GM19025 (cell line): ENCODE data around the gene HLF.

ENCODE experiments used
- ATAC-seq: cut with Tn5 transposase; IDR thresholded peaks from one replicate; pipeline ENCODE4 v1.9.1; 2021; ENCODE audit warnings: mild to moderate bottlenecking, low read depth, moderate library complexity; ENCODE audit not compliant: unreplicated experiment

The HLF gene

GRCh38 chr17:55249861-55250260 lies 14.9 kb upstream of the HLF start:
- ATAC-seq = no peak

GRCh38 chr17:55254375-55254774 lies 10.4 kb upstream of the HLF start:
- ATAC-seq = no peak

GRCh38 chr17:55258578-55259135 lies 6.1 kb upstream of the HLF start:
- ATAC-seq = no peak

DNA sequence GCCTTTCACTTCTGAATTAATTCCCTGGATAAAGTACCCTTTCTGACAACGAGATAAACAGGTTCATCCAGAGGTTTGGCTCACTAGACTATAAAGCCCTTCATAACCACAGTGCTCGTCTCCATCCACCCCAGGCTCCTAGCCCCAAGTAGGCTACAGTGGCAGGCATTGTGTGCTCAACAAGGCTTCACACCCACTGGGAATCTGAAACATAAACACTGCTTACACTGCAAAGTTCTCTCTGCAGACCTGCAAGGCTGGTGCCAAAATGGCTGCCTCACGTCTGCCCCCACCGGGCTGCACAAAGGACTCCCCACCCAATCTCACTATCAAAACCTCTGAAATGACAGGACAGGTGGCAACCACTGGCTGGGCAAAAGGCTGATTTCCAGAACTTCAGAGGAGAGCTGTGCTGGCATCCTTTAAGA lies 5.1 kb upstream of the HLF start:
- no peak for ATAC-seq

DNA sequence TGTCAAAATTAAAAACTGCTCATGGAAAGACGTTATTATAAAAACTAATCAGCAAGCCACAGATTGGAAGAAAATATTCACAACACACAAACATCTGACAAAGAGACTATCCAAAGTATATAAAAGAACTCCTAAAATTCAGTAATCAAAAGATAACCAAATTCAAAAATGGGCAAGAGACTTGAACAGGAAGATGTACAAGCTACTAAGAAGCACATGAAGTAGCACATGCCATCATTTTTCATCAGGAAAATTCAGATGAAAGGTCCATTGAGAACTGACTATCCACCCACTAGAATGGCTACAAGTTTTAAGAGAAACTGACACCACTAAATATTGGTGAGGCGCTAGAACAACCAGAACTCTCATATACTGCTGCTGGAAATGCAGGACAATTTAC lies 3.4 kb upstream of the HLF start:
- ATAC-seq = no peak

DNA sequence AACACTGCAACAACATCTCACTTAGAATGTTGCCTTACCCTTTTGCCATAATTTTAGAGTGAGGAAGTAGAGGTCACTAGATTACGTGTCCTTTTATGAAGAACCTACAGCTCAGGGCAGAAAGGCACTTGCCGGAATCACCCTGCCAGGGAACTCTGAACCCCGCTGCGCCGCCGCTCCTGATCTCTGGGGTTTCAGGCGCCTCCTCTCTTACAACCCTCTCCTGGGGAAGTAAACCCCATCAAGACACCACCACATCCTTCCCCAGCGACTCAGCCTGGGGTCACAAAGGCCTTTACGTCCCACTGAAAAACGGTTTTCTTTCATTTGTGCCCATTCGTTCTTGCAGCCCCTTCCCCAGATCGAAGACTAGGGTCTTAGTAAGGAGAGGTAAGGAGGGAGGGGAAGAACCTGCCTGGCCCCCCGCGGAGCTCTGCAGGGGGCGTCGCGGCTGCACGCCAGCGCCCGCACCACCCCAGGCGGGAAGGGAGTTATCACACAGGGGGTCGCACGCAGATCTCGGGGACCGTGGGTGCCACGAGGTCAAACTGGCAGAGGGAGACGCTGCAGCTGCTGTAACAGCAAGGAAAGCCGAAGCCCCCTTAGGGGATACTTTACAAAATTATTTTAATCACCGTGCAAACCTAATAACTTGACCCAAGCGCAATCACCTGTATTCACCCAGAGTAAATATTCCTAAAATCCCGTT lies 1.0 kb upstream of the HLF start:
- ATAC-seq = no peak

DNA sequence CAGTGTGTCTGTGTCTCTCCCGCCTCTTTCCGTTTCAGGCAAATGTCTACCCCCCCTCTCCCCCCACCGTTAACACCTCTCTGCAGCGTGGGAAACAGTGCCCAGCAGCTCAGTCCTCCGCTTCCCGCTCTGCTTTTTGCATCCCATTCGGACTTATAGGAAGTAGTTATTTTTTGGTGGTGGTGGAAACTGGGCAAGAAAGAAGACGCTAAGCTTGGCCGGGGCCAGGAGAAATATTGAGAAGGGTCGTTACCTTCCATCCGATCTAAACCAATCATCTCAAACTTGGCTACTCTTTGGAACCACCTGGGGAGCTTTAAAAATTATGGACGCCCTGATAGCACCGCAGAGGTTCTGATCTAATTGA lies 499 bp upstream of the HLF start:
- ATAC-seq = no peak

DNA sequence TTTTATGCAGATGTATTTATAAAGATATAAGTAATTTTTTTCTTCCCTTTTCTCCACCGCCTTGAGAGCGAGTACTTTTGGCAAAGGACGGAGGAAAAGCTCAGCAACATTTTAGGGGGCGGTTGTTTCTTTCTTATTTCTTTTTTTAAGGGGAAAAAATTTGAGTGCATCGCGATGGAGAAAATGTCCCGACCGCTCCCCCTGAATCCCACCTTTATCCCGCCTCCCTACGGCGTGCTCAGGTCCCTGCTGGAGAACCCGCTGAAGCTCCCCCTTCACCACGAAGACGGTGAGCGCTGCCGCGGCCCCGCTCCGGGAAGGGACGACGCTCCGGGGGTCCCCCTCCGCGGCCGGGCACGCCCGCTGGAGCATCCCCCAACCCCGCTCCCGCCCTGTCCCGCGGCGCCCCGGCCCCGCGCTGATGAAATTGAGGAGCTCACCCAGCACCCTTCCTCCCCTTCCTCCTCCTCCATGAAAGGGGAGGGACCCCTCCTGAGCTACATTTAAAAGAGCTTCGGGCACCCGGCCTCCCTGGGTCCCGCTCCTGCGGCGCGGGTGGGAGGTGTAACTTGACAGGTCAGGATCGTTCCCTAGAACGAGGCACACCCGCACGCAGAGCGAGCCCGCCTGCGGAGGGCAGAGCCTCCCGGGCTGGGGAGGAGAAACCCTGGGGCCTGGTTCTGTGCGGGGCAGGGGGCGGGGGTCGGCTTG lies 706 bp downstream of the HLF start:
- no peak for ATAC-seq

DNA sequence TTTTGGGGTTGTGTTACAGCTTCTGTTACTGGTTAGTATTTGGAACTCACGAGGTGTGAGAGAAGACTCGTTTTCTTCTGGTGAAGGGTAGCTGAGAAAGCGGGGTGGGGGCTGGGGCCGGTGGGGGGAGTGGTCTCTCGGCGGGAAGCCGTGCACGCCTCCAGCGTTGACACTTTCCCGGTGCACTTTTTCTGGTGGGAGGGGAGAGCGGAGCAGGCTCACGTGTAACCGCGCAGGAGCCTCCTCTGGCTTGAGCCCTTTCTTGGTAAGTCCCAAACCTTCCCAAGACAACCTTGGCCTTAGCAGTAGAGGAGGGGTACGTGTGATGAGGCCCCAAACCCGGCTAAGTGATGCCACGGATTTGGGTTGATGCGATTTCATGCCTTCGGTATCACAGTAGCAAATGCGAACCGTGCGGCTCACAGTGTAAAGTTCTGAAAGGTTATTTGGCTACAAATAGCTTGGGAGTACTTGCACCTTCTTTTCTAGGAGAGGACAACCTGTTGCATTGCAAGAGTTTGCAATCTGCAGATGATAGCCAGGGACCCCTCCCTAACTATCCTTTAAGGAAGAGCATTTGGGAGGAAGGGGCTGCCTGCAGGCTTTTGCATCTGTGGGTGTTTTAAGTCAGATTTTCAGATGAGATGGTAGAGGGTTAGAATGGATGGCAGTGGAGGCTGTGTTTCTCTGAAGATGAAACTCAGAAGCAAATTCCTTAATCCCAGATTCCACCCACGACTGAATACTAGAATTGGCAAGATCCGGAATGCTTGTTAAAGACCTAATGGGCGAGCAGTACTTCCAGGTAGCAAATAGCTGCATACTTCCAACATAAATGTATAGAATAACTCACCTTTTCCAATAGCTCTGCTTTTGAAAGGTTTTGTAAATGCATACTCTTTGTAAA lies 1.5 kb downstream of the HLF start:
- no peak for ATAC-seq

DNA sequence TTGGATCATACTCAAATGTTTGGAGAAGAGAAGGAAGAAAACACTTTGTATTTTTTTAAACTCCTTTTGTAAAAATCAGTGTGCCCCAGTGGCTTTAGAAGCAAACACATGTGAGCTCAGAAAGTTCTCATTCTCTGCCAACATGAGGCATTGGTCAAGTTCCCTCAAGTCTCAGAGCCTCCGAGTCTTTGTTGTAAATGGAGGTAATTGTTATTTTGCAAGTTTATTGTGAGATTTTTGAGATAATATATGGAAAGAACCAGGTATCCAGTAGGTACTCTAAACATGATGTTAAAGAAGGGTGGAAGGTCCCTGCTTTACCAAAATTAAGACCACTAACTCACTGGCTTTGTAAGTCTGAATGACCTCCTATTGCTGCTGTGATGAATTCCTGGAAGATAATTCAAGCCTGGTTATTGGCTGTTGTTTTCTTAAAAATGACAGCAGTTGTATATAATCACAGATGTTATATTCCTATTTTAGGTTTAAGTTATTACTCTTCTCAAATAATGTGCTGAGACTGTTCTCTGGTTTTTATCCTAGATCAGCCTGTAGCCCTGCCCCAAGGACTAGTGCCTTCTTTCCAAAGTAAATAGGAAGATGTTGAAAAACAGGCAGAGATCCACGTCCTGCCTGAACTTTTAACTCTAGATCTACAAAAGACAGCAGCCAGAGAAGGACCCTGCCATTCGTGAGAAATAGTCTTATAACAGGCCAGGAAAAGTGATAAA lies 2.4 kb downstream of the HLF start:
- ATAC-seq = no peak

DNA sequence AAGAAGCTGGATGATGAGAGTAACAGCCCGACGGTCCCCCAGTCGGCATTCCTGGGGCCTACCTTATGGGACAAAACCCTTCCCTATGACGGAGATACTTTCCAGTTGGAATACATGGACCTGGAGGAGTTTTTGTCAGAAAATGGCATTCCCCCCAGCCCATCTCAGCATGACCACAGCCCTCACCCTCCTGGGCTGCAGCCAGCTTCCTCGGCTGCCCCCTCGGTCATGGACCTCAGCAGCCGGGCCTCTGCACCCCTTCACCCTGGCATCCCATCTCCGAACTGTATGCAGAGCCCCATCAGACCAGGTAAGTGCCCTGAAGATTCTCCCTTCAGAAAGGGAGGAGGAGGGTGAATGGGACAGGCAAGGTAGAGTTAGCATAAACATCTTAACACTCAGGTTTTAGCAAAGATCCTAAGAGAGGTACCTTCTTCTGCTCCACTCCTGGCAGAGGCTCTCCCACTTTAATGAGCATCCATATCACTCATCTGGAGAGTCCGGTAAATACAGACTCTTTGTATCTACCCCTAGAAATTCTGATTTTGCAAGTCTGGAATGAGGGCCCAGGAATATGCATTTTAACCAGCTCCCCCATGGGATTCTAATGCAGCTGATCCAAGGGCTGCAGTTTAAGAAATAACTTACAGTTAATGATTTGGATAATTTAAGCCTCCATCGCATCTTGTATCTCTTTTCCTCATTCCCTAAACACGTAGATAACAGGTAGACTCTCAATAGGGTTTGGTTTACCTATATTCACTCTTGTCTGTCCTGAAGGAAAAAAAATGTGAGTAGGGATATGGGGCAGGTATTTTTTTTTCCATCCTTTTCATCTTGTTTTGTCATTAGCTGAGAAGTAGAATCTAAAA lies 3.3 kb downstream of the HLF start:
- no peak for ATAC-seq

- no peak for ATAC-seq
Observed at GRCh38 chr17:55268649-55269480, 4.1 kb downstream of the HLF start.

- ATAC-seq = no peak
Observed at GRCh38 chr17:55269894-55270293, 5.1 kb downstream of the HLF start.

GRCh38 chr17:55271223-55271571 lies 6.4 kb downstream of the HLF start:
- no peak for ATAC-seq

DNA sequence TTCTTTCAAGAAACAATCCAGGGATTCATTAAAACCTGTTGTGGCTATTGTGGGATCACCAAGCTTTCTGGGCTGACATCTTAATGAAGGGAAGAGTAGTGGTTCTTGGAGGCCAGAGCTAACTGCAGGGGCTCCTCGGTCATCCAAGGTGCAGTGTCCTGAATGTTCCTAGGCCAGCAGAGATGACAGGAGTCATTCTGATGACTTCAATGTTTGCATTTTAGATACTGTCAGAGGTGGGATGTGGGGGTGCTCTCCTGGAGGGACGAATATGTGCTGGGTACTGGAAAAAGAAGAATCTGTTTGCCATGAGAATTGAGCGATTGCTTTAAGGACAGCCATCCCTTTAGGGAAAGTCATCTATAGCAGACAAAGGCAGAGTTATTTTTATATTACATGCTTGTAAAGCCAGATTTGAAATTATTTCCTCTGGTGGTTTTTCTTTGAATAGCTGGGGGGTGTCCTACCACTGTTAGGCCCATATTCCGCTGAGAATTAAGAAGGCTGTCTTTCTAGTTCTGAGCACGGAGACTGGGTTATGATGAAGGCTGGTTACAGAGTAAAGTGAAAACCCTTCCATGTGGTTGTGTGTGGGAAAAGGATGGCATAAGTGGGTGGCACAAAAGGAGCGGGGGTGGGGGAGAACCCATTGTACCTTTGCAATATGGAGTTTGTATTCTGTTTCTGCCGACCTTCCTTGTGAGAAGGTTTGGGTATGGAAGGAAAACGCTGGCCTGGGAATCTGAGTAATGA lies 7.4 kb downstream of the HLF start:
- ATAC-seq = no peak

DNA sequence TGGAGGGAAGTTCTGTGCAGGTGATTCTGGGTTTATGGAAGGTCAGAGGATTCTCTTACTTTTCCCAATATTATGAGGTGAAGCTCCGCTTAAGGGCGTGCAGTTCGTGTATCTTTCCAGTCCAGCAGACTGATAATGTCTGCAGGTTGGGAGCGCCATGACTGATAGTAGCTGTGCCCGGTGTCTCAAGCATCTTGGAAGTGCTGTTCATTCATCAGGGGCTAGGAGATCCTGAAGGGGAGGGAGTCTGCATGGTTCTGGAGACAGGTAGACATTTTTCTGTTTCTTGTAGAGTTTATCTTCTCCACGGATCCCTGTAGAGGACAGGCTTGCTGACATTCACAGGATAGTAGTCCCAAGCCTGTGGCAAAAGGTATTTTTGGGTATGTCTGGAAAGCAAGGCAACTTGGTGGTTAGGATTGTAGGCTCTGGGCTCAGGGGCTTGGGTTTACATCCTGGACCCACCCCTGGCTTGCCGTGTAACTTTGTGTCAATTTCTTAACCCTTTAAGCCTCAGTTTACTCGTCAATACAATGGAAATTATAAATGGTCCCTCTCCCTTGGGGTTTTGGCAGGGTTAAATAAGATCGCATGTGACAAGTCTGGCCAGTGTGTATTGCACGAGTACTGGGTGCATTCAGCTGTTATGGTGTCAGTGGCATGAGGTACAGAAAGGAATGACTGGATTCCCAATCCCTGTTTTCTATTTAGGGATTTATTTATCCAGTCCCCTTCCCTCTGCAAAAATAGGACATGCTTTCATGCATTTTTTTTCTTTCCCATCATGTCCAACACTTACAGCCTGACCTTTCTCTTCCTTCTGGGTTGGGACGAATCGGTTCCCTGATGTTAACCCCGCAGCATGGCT lies 8.2 kb downstream of the HLF start:
- no peak for ATAC-seq
